ENCODE results near the gene NKX2-3. TPM values are rescaled to one million over a fixed set of nuclear protein-coding genes. Genes with fewer than 3 reads are reported as not detected.
A peak's percentile ranks its signal among the peaks of the same experiment; 100 is the strongest.

Gene NKX2-3
- polyA plus RNA-seq, 1 donor, result 22.1 TPM

- Histone ChIP-seq H3K27ac (ENCODE audit: low read length) (peak overlapping the region; percentile 61), H3K4me1 (ENCODE audit: control insufficient read depth, insufficient read depth, low read length) (peaks cover 13% of the 10 kb centered on the region), H3K4me3 (ENCODE audit: low read length) (peak overlapping the region; percentile 13), H3K36me3 (ENCODE audit: control insufficient read depth, insufficient read depth, low read length) (no peaks in the 10 kb centered on the region), H3K9me3 (ENCODE audit: control insufficient read depth, low read depth, low read length) (peaks cover 10% of the 10 kb centered on the region), H3K27me3 (ENCODE audit: control insufficient read depth, insufficient read depth, low read length) (peaks cover 71% of the 10 kb centered on the region)
- no peak for DNase-seq
- no CpG with 5 or more reads among the region's 7 CpGs for WGBS (ENCODE audit: insufficient coverage, low lambda C conversion rate)
These were observed 13.1 kb upstream of the NKX2-3 start for GRCh38 chr10:99519690-99520039.

DNA sequence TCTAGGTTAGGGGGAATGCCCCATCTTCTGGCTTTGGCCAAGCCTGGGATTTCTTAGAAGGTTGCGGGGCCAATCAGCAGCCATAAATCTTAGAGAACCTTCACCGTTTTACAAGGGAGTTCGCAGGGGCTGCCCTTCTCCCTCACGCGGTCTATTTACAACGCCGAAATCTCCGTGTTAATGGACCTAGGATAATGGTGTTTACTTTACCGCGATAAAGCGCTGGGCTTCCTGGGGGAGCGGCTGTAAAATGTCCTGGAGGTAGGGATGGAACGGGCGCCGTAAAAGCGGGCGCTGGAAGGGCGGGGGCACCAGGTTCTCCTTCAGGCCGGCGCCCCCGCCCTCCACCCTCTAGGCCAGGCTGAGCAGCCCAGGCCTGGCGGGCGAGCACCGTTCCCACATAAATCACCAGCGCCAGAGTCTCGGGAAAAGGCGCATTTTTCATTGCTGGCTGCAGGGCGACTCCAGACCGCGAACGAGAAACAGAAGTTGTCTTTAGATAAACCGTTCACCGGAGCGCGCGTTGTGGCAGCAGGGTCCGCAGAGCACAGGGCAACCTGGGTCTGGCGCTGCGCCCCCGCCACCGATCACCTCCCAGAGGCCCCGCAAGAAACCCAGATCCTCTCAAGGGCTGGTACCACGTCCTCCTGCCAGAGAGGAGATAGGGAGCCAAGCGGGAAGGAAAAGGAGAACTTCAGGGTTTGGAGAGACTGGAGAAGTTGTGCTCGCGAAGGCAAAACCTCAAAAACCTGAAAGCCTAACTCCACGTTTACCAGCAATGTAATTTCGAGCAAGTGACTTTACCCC lies 12.5 kb upstream of the NKX2-3 start:
- peaks cover 76% of the 10 kb centered on the region for H3K27me3 ChIP-seq (ENCODE audit: control insufficient read depth, insufficient read depth, low read length)
- peaks cover 10% of the 10 kb centered on the region for H3K9me3 ChIP-seq (ENCODE audit: control insufficient read depth, low read depth, low read length)
- H3K4me1 ChIP-seq (ENCODE audit: control insufficient read depth, insufficient read depth, low read length), result peaks cover 13% of the 10 kb centered on the region
- DNase-seq, result peak in 1 of 2 donors; percentile 66
- peak overlapping the region; percentile 61 for H3K27ac ChIP-seq (ENCODE audit: low read length)
- WGBS (ENCODE audit: insufficient coverage, low lambda C conversion rate), result no CpG with 5 or more reads among the region's 48 CpGs
- H3K36me3 ChIP-seq (ENCODE audit: control insufficient read depth, insufficient read depth, low read length), result no peaks in the 10 kb centered on the region
- peak overlapping the region; percentile 13 for H3K4me3 ChIP-seq (ENCODE audit: low read length)

DNA sequence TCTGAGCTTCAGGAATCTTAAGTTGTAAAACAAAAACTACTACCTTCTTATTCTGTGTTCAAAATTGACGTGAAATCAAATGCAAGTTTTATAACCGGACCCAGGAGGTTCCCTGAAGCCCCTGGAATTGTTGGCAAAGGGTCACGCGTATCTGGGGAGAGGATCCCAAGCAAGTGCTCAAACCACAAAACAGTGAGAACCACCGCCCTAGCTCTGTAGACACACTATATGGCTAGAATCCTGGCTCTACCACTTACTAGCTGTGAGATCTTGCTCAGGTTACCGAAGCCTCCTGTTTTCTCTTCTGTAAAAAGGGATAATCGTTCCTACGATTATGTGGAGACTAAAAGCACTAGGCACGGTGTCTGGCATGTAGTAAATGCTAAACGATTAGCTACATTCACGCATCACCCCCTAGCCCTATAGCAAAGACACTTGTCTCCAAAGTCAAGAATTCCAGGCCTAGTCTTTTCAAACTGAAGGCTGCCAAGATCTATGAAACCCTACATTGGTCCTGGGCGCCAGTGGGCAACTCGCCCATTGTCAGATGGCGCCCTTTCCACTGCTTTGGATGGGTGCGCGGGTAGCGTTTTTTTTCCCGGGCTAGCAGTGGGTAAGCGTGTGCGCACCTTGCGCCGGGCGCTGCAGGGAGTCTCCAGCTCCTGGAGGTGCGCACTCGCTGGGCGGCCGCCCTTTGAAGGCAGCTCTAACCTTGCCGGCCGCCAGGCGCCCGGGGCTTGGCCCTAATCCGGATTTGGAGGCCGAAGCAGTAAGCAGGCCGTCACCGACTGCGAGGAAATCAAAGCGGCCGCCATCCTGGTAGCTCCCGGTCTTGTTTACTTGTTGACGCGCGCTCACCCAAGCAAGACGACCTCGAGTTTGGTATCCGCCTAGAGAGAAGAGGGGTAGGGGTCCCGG lies 11.6 kb upstream of the NKX2-3 start:
- Histone ChIP-seq H3K27me3 (ENCODE audit: control insufficient read depth, insufficient read depth, low read length) (peaks cover 79% of the 10 kb centered on the region), H3K4me3 (ENCODE audit: low read length) (peak overlapping the region; percentile 2), H3K4me1 (ENCODE audit: control insufficient read depth, insufficient read depth, low read length) (peaks cover 13% of the 10 kb centered on the region), H3K9me3 (ENCODE audit: control insufficient read depth, low read depth, low read length) (peaks cover 10% of the 10 kb centered on the region), H3K36me3 (ENCODE audit: control insufficient read depth, insufficient read depth, low read length) (no peaks in the 10 kb centered on the region), H3K27ac (ENCODE audit: low read length) (peak overlapping the region; percentile 66)
- DNase-seq, result peak in 1 of 2 donors; percentile 32
- no CpG with 5 or more reads among the region's 46 CpGs for WGBS (ENCODE audit: insufficient coverage, low lambda C conversion rate)

GRCh38 chr10:99521765-99522469 lies 10.8 kb upstream of the NKX2-3 start:
- H3K27ac ChIP-seq (ENCODE audit: low read length), result peak overlapping the region; percentile 66
- peaks cover 87% of the 10 kb centered on the region for H3K27me3 ChIP-seq (ENCODE audit: control insufficient read depth, insufficient read depth, low read length)
- H3K4me1 ChIP-seq (ENCODE audit: control insufficient read depth, insufficient read depth, low read length), result peaks cover 13% of the 10 kb centered on the region
- H3K4me3 ChIP-seq (ENCODE audit: low read length), result no peak overlapping the region
- peaks cover 13% of the 10 kb centered on the region for H3K9me3 ChIP-seq (ENCODE audit: control insufficient read depth, low read depth, low read length)
- peak in 1 of 2 donors; percentile 42 for DNase-seq
- WGBS (ENCODE audit: insufficient coverage, low lambda C conversion rate), result 13% methylated on average over 4 of the region's 51 CpGs
- no peaks in the 10 kb centered on the region for H3K36me3 ChIP-seq (ENCODE audit: control insufficient read depth, insufficient read depth, low read length)

- Histone ChIP-seq H3K4me3 (ENCODE audit: low read length) (peak overlapping the region; percentile 27), H3K27me3 (ENCODE audit: control insufficient read depth, insufficient read depth, low read length) (peaks cover 91% of the 10 kb centered on the region), H3K9me3 (ENCODE audit: control insufficient read depth, low read depth, low read length) (peaks cover 20% of the 10 kb centered on the region), H3K4me1 (ENCODE audit: control insufficient read depth, insufficient read depth, low read length) (peaks cover 13% of the 10 kb centered on the region), H3K27ac (ENCODE audit: low read length) (peak overlapping the region; percentile 66), H3K36me3 (ENCODE audit: control insufficient read depth, insufficient read depth, low read length) (no peaks in the 10 kb centered on the region)
- peak in 1 of 2 donors; percentile 27 for DNase-seq
- 30% methylated on average over 2 of the region's 35 CpGs for WGBS (ENCODE audit: insufficient coverage, low lambda C conversion rate)
These were observed 10.1 kb upstream of the NKX2-3 start for GRCh38 chr10:99522470-99523250.

DNA sequence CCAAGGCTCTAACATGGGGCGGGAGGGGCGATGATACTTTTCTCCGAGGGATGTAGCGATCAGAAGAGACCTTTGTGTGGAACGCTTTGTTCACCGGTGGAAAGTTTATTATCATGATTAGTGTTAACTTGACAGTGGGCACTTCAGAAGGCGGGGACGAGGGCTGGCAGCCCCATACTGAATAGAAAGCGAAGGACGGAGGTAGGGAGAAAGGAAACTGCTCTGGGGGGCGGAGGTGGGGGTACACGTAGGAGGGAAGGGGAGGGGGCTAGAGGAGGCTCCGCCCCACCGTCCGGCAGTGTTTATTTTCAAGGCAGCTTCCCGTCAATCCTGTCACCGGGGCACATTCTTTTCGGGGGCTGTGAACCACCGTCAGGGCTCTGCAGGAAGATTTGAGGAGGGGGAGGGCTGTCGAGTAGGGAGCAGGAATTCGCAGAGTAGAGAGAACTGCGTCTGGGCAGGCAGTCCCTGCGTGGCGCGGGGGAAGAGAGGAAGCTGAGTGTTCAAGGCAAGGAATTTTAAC lies 9.4 kb upstream of the NKX2-3 start:
- no peaks in the 10 kb centered on the region for H3K36me3 ChIP-seq (ENCODE audit: control insufficient read depth, insufficient read depth, low read length)
- peaks cover 95% of the 10 kb centered on the region for H3K27me3 ChIP-seq (ENCODE audit: control insufficient read depth, insufficient read depth, low read length)
- H3K4me3 ChIP-seq (ENCODE audit: low read length), result peak overlapping the region; percentile 27
- H3K9me3 ChIP-seq (ENCODE audit: control insufficient read depth, low read depth, low read length), result peaks cover 21% of the 10 kb centered on the region
- WGBS (ENCODE audit: insufficient coverage, low lambda C conversion rate), result no CpG with 5 or more reads among the region's 25 CpGs
- peak overlapping the region; percentile 66 for H3K27ac ChIP-seq (ENCODE audit: low read length)
- peaks cover 13% of the 10 kb centered on the region for H3K4me1 ChIP-seq (ENCODE audit: control insufficient read depth, insufficient read depth, low read length)
- DNase-seq, result peak; percentile 54 to 56

- H3K36me3 ChIP-seq (ENCODE audit: control insufficient read depth, insufficient read depth, low read length), result no peaks in the 10 kb centered on the region
- H3K27ac ChIP-seq (ENCODE audit: low read length), result peak overlapping the region; percentile 66
- WGBS (ENCODE audit: insufficient coverage, low lambda C conversion rate), result 20% methylated on average over 1 of the region's 10 CpGs
- peaks cover 97% of the 10 kb centered on the region for H3K27me3 ChIP-seq (ENCODE audit: control insufficient read depth, insufficient read depth, low read length)
- DNase-seq, result no peak
- H3K4me1 ChIP-seq (ENCODE audit: control insufficient read depth, insufficient read depth, low read length), result peaks cover 13% of the 10 kb centered on the region
- H3K9me3 ChIP-seq (ENCODE audit: control insufficient read depth, low read depth, low read length), result peaks cover 21% of the 10 kb centered on the region
- H3K4me3 ChIP-seq (ENCODE audit: low read length), result peak overlapping the region; percentile 27
These were observed 8.6 kb upstream of the NKX2-3 start for GRCh38 chr10:99524050-99524666.

DNA sequence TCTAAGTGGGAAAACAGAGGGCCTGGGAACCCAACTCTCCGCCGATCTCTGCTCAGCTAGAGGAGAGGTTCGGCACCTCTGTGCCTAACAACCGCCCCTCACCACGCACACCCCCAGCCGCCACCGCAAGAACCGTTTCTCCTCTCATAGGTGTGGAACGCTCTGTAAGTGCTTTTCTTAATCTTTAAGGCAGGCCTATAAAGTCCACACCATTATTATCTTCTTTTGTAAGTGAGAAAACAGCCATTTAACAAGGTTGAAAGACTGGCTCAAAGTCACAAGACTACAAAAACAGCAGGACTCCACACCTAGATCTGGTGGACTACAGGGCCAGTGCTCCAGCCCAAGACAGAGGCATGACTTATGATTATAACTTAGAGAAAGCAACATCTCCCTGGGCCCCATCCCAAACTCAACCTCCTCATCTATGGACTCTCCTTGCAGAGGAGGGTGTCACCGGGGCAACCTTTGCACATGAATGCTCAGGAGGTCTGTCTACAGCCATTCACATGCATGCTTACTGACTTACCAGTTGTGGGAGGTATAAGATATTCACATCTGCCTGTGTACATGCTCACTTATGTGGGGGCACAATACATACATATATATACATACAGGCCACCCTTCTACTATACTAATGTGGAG lies 7.9 kb upstream of the NKX2-3 start:
- peaks cover 21% of the 10 kb centered on the region for H3K9me3 ChIP-seq (ENCODE audit: control insufficient read depth, low read depth, low read length)
- DNase-seq, result no peak
- peak overlapping the region; percentile 66 for H3K27ac ChIP-seq (ENCODE audit: low read length)
- peaks cover 96% of the 10 kb centered on the region for H3K27me3 ChIP-seq (ENCODE audit: control insufficient read depth, insufficient read depth, low read length)
- no peak overlapping the region for H3K4me3 ChIP-seq (ENCODE audit: low read length)
- no CpG with 5 or more reads among the region's 10 CpGs for WGBS (ENCODE audit: insufficient coverage, low lambda C conversion rate)
- peaks cover 12% of the 10 kb centered on the region for H3K4me1 ChIP-seq (ENCODE audit: control insufficient read depth, insufficient read depth, low read length)
- no peaks in the 10 kb centered on the region for H3K36me3 ChIP-seq (ENCODE audit: control insufficient read depth, insufficient read depth, low read length)

DNA sequence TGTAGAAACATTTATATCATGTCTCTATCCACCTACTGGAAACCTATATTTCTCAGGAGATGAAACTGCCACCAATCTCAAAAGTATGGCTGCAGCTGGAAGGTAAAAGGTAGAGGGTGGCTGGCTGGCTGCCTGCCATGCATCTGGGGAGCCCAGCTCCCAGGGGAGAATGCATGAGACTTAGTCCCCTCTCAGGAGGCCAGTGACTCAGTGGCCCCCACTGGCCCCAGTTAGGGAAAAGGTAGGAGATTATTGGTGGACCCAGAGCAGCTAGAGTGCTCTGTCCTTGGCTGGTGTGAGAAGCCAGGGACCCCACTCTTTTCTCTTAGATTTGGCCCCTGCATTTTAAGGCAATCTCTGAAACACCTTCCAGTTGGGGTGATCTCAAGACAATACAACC lies 6.8 kb upstream of the NKX2-3 start:
- Histone ChIP-seq H3K9me3 (ENCODE audit: control insufficient read depth, low read depth, low read length) (peaks cover 25% of the 10 kb centered on the region), H3K36me3 (ENCODE audit: control insufficient read depth, insufficient read depth, low read length) (no peaks in the 10 kb centered on the region), H3K27me3 (ENCODE audit: control insufficient read depth, insufficient read depth, low read length) (peaks cover 96% of the 10 kb centered on the region), H3K4me1 (ENCODE audit: control insufficient read depth, insufficient read depth, low read length) (peaks cover 8% of the 10 kb centered on the region), H3K4me3 (ENCODE audit: low read length) (no peak overlapping the region), H3K27ac (ENCODE audit: low read length) (peak overlapping the region; percentile 22)
- no peak for DNase-seq
